Progenitor cell of endocrine pancreas (in vitro differentiated cells): Measurements from ENCODE around the gene MS4A8. TPM values are rescaled to one million over a fixed set of nuclear protein-coding genes. Genes with fewer than 3 reads are reported as not detected.

Experiments used
- DNase-seq: peaks from one replicate; pipeline ENCODE4 v3.0.0; 2021; ENCODE audit warnings: low spot score; ENCODE audit not compliant: unreplicated experiment
- H3K27ac Mint-ChIP-seq: 2 replicates; pipeline ENCODE4 v1.8.0; 2021; ENCODE audit warnings: mild to moderate bottlenecking, moderate library complexity, mixed read lengths
- H3K27me3 Mint-ChIP-seq: 2 replicates; pipeline ENCODE4 v1.8.0; 2021; ENCODE audit warnings: mixed read lengths
- H3K36me3 Mint-ChIP-seq: 2 replicates; pipeline ENCODE4 v1.8.0; 2022; ENCODE audit warnings: mixed read lengths; ENCODE audit not compliant: insufficient read depth
- H3K4me1 Mint-ChIP-seq: 2 replicates; pipeline ENCODE4 v1.8.0; 2021; ENCODE audit warnings: low read depth, mixed read lengths
- H3K4me3 Mint-ChIP-seq: 2 replicates; pipeline ENCODE4 v1.8.0; 2021; ENCODE audit warnings: low read depth, mild to moderate bottlenecking, moderate library complexity, mixed read lengths
- H3K9me3 Mint-ChIP-seq: 2 replicates; pipeline ENCODE4 v1.8.0; 2021; ENCODE audit warnings: low read depth, mixed read lengths
- total RNA-seq: library from RNA; stranded (reverse); gene quantifications from 2 replicates; pipeline ENCODE4 v1.2.1, GENCODE V29; 2021
- TF ChIP-seq, protein P1 (sequence below): fragments of 200-600 bp; sonication (generic); IDR thresholded peaks from one replicate; pipeline ENCODE4 v1.5.0; 2021; ENCODE audit warnings: antibody characterized with exemption, mild to moderate bottlenecking; ENCODE audit not compliant: unreplicated experiment

Gene MS4A8
- total RNA-seq, 1 donor from 2014 or later, result 5.1 TPM

DNA sequence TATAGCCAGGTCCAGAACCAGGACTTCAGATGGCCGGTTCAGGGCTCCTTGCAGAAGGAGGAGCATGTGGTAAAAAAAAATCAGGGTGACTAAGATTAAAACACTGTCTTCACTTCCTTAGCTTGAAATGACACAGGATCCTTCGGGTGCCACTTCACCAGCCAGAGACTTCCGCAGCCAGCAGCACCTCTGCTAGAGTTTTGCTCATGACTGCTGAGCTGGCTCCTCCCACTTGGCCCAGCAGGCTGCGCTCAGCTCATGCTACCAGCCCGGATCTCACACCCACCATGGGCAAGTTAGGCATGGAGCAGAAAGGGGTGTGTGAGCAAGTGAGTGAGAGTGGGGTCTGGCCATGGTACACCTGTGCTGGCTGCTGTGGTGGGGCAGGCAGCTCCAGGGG lies 18.5 kb downstream of the MS4A8 start:
- no peaks in the 10 kb centered on the region for H3K9me3 Mint-ChIP-seq
- no peaks in the 10 kb centered on the region for H3K36me3 Mint-ChIP-seq
- no peak for DNase-seq
- H3K4me3 Mint-ChIP-seq, result no peak overlapping the region
- TF ChIP-seq, protein P1, sequence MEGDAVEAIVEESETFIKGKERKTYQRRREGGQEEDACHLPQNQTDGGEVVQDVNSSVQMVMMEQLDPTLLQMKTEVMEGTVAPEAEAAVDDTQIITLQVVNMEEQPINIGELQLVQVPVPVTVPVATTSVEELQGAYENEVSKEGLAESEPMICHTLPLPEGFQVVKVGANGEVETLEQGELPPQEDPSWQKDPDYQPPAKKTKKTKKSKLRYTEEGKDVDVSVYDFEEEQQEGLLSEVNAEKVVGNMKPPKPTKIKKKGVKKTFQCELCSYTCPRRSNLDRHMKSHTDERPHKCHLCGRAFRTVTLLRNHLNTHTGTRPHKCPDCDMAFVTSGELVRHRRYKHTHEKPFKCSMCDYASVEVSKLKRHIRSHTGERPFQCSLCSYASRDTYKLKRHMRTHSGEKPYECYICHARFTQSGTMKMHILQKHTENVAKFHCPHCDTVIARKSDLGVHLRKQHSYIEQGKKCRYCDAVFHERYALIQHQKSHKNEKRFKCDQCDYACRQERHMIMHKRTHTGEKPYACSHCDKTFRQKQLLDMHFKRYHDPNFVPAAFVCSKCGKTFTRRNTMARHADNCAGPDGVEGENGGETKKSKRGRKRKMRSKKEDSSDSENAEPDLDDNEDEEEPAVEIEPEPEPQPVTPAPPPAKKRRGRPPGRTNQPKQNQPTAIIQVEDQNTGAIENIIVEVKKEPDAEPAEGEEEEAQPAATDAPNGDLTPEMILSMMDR, result no peak
- no peaks in the 10 kb centered on the region for H3K4me1 Mint-ChIP-seq
- no peak overlapping the region for H3K27ac Mint-ChIP-seq
- H3K27me3 Mint-ChIP-seq, result peaks cover 13% of the 10 kb centered on the region

DNA sequence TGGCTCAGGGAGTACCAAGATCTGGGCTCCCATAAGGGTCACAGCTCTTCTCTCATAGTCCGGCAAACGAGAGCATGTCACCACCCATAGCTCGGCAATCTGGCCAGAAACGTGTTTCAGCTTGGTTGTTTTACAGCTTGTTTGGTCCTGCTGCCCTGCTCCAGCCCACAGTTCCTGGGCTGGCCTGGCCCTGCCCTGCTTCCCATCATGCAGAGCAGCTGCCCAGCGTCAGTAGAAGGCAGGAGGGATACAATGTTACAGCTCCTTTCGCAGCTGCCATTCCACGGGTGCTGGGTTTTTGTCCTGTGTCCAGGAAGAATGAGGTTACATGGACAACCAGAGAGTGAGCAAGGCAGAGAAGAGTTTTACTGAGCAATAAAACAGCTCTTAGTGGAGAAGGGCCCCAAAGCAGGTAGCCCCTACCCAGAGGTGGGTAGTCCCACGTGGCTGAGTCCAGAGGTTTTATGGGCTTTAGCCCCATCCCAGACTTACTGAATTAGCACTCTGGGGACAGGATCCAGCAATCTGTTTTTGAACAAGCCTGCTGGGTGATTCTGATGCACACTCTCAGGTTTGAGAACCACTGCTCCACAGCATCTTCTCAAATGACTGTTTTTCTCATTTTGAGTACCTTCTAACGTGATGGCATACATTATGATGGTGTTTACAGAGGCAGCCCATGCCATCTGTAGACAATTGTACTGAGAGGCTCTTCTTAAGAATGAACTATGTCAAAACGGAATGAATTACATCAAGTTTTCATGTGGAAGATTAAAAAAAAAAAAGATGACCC lies 19.3 kb downstream of the MS4A8 start:
- no peaks in the 10 kb centered on the region for H3K9me3 Mint-ChIP-seq
- H3K4me1 Mint-ChIP-seq, result no peaks in the 10 kb centered on the region
- DNase-seq, result no peak
- H3K4me3 Mint-ChIP-seq, result no peak overlapping the region
- H3K27ac Mint-ChIP-seq, result no peak overlapping the region
- H3K27me3 Mint-ChIP-seq, result peaks cover 18% of the 10 kb centered on the region
- TF ChIP-seq, protein P1, result no peak
- no peaks in the 10 kb centered on the region for H3K36me3 Mint-ChIP-seq

DNA sequence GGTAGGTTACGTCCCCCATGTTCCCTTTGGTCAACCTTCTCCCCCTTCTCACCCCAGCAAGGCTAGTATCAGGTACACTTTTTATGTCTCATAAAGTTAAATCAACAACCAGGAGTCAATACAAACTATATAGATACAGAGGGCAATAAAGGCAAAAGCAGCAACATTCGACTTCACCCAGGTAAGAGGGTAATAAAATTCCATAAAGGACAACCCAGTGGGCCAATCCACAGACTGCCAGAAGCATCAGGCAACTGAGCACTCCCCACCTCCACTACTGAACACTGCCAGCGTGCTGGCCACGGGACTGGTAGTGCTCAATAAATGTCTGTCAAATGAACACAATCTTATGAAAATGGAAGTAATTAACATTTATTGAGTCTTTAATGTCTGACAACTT lies 20.0 kb downstream of the MS4A8 start:
- Mint-ChIP-seq H3K9me3 (no peaks in the 10 kb centered on the region), H3K27ac (no peak overlapping the region), H3K27me3 (peaks cover 23% of the 10 kb centered on the region), H3K4me1 (no peaks in the 10 kb centered on the region), H3K4me3 (no peak overlapping the region), H3K36me3 (no peaks in the 10 kb centered on the region)
- no peak for DNase-seq
- TF ChIP-seq, protein P1, result no peak

DNA sequence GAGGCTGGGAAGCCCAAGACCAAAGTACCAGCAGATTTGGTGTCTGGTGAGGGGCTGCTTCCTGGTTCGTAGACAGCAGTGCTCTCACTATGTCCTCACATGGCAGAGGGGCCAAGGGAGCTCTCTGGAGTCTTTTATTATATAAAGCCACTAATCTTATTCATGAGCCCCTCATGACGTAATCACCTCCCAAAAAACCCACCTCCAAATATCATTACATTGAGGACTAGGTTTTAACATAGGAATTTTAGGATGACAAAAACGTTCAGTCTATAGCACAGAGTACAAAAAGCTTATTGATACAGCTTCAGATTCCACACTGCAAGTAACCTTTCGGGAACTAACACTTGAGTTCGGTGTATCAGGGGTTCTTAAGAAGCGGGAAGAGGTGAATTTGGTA lies 21.0 kb downstream of the MS4A8 start:
- Mint-ChIP-seq H3K27me3 (peaks cover 25% of the 10 kb centered on the region), H3K9me3 (no peaks in the 10 kb centered on the region), H3K4me3 (no peak overlapping the region), H3K27ac (no peak overlapping the region), H3K4me1 (no peaks in the 10 kb centered on the region), H3K36me3 (no peaks in the 10 kb centered on the region)
- TF ChIP-seq, protein P1, result no peak
- no peak for DNase-seq

DNA sequence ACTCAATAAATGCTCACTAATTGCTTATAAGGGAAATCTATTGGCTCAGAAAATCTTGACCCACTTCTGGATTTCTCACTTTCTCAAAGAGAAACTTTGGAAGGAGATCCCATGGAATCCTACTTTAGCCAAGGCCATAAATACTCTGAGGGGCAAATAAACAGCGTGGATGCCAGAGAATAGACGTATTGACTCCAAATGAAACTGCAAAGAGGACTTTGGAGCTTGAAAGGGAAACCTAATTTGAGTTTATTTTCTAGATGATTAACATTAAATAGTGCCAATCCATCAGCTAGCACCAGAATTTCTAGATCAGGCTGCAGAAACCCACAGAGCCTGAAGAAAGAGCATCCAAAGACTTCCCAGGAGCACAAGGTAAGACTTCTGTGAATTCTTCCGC lies 25.0 kb downstream of the MS4A8 start, which contains the start of gene MS4A18:
TSS of gene MS4A18 (plus strand) at position 301 of the 400 bp plus-strand sequence.
- Mint-ChIP-seq H3K27ac (no peak within 1 kb of the TSS), H3K36me3 (no peaks in the 10 kb centered on the region), H3K27me3 (peaks cover 37% of the 10 kb centered on the region), H3K4me1 (no peaks in the 10 kb centered on the region), H3K9me3 (no peaks in the 10 kb centered on the region), H3K4me3 (no peak within 1 kb of the TSS)
- TF ChIP-seq, protein P1, result no peak
- DNase-seq, result no peak
